ENCODE results near the gene LCLAT1.

Gene LCLAT1

GRCh38 chr2:30514848-30515435 is 67.9 kb downstream of the LCLAT1 start:
- DNase-seq (ENCODE audit: low read depth) = no peak

DNA sequence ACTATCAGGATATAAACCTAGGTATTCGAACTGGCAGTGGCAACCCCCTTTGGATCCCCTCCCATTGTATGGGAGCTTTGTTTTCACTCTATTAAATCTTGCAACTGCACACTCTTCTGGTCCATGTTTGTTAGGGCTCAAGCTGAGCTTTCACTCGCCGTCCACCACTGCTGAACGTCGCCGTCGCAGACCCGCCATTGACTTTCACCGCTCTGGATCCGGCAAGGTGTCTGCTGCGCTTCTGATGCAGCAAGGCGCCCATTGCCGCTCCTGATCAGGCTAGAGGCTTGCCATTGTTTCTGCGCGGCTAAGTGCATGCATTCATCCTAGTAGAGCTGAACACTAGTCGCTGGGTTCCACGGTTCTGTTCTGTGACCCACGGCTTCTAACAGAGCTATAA is 69.1 kb downstream of the LCLAT1 start:
- no peak for DNase-seq (ENCODE audit: low read depth)

- DNase-seq (ENCODE audit: low read depth) = no peak
These were observed 72.8 kb downstream of the LCLAT1 start for GRCh38 chr2:30519796-30520195.

GRCh38 chr2:30522421-30522820 is 75.4 kb downstream of the LCLAT1 start:
- no peak for DNase-seq (ENCODE audit: low read depth)

DNA sequence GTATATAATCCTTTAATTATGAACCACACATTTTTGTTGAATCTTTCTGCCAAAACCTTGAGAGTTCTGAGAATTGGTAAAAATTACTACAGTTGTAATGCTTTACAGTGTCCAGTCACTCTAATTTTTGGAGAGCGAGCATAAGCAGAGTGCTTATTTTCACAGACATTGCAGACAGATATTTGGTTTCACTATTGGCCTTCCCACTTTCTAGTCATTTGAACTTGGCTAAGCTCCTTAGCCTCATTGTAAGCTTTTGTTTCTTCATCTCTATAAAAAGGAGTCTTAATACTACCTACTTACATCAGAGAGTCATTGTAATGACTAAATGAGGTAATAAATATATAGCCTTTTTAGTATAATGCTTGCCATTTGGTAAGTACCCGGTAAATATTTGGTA is 80.4 kb downstream of the LCLAT1 start:
- peak; percentile 64 for DNase-seq (ENCODE audit: low read depth)

DNA sequence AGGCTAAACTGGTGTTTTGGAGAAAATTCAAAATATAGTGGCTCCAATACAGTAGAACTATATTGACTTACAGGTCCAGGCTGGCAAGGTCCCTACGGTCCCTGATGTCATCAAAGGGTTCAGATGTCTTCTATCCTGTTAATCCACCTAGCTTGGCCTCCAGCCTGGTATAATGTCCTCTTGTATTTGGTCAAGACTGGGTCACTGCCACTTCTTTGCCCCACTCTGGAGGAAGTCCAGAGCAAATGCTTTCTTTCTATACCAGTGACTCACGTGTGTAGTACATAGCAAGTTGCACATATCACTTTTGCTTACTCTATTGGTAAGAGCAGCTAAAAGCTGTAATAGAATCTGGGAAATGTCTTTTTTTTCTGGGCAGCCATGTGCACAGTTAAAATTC is 80.8 kb downstream of the LCLAT1 start:
- peak; percentile 38 for DNase-seq (ENCODE audit: low read depth)

DNA sequence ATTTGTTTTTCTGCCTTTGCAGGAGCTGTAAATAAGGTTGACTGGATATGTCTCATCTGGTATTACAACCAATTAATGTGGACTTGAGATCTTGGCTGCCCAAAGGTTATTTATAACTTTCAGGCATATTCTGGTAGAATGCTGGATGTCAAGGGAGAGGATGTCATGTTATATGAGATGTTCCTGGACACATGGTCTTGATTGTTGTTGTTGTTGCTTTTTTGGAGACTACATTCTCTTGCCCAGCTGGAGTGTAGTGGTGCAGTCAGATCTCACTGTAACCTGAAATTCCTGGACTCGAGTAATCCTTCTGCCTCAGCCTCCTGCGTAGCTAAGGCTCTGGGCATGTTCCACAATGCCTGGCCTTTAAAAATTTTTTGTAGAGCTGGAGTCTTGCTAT is 83.3 kb downstream of the LCLAT1 start:
- DNase-seq (ENCODE audit: low read depth) = no peak

DNA sequence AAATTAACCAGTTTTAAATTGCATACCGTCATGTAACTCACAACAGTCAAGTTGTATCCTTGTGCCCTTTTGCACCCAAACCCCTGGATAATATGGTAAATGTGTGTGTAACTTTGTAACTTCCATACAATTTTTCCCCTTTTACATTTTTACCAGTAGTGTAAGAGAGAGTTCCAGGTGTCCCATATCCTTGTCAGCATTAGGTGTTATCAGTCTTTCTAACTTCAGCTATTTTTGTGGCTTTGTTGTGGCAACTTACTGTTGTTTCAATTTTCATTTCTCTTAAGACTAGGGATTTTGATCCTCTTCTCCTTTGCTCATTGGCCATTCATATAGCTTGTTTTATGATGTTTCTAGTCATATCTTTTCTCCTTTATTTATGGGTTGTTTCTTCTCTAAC is 94.6 kb downstream of the LCLAT1 start:
- no peak for DNase-seq (ENCODE audit: low read depth)

- DNase-seq (ENCODE audit: low read depth) = no peak
These were observed 98.8 kb downstream of the LCLAT1 start for GRCh38 chr2:30545875-30546274.

GRCh38 chr2:30548386-30548785 is 101.3 kb downstream of the LCLAT1 start:
- no peak for DNase-seq (ENCODE audit: low read depth)

DNA sequence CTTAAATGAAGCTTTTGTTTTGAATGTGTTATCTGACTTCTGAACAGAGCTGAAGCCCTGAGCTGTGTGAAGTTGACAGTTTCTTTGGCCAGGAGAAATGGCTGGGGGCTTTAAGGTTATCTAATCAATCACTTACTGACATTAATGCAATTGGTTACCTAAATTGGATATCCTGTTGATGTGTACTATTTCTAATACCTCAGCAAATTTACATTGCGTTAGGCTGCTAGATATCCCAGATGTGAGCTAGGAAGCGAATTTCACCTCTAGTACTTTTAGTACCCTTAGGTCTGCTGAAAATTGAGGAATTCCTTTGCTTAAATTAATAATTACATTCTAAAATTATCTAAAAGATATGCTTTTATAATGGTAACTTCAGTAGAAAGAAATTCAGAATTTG is 102.0 kb downstream of the LCLAT1 start:
- no peak for DNase-seq (ENCODE audit: low read depth)

- DNase-seq (ENCODE audit: low read depth) = no peak
These were observed 112.7 kb downstream of the LCLAT1 start for GRCh38 chr2:30559544-30560275.

GRCh38 chr2:30561349-30561748 is 114.3 kb downstream of the LCLAT1 start:
- peak; percentile 7 for DNase-seq (ENCODE audit: low read depth)

GRCh38 chr2:30565851-30566358 is 118.9 kb downstream of the LCLAT1 start:
- no peak for DNase-seq (ENCODE audit: low read depth)

DNA sequence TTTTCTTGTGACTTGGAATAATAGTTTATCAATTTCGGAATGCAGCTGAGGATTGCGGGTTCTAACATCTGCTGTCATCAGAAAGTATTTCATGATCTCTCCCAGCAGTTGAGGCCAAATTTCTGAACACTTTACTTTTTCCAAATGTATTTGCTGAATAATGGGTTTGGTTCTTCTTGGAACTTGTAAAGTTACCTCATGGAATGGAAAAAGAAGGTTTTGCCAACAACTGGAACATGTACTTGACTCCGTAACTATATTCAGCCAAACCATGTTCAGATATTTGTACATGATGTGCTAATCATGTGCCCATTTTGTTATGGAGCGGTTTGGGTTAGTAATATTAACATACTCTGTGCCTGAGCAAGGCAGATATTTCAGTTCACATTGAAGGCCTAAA is 119.6 kb downstream of the LCLAT1 start:
- no peak for DNase-seq (ENCODE audit: low read depth)

DNA sequence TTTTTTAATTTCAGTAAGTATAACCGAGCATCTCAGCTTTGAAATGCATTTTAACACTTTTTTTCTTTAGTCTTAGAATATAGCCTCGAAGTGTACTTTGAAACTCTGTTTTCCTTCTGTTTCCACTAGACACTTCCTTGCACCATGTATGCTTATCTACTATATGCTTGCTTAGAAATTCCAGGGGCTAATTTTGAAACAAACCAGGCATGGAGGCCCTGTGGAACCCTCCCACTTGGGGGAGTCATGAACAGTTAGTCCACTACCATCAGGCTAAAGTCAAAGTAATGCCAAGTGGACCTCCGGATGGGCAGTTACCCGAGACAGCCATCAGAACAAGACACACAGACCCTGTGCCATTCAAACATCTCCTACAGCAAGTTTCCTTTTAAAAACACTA is 120.3 kb downstream of the LCLAT1 start:
- DNase-seq (ENCODE audit: low read depth) = no peak

DNA sequence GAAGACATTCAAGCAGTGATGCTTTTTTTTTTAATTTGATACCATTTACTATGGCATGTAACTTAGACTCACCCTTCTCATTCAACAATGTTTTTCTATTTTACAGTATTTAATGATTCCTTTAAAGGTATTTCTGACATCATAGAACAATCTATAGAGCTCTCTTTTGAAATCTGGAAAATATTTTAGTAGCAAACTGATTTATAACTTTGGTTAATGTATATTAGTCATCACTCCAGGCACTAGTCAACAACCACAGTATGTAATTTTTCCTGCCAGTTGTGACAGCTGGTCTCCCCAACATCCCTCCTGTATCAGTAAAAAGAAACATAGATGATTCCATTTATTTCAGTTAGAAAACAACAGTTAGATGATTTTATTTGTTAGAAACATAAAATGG is 122.9 kb downstream of the LCLAT1 start:
- DNase-seq (ENCODE audit: low read depth) = peak; percentile 11

GRCh38 chr2:30577151-30577550 is 130.1 kb downstream of the LCLAT1 start:
- no peak for DNase-seq (ENCODE audit: low read depth)

- DNase-seq (ENCODE audit: low read depth) = no peak
These were observed 133.3 kb downstream of the LCLAT1 start for GRCh38 chr2:30580391-30580790.

GRCh38 chr2:30582521-30582920 is 135.5 kb downstream of the LCLAT1 start:
- DNase-seq (ENCODE audit: low read depth) = no peak

- DNase-seq (ENCODE audit: low read depth) = no peak
These were observed 136.2 kb downstream of the LCLAT1 start for GRCh38 chr2:30583204-30583749.

DNA sequence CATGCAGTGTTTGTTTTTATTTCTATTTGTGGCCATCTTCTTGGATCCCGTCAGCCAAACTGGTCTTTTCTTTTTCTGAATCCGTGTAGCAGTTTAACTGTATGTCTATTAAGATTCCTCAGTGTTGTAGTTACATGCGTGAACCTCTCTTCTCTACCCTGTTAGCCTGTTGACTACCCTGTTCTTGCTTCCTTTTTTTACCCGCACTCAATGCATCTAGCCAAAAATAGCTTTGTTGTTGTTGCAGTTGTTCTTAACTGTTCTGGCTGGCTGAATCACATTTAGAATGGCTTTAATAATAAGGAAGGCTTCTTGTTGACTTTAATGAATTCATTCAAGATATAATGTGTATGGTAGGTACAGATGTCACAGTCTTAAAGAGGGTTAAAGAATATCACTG is 137.1 kb downstream of the LCLAT1 start:
- DNase-seq (ENCODE audit: low read depth) = no peak

DNA sequence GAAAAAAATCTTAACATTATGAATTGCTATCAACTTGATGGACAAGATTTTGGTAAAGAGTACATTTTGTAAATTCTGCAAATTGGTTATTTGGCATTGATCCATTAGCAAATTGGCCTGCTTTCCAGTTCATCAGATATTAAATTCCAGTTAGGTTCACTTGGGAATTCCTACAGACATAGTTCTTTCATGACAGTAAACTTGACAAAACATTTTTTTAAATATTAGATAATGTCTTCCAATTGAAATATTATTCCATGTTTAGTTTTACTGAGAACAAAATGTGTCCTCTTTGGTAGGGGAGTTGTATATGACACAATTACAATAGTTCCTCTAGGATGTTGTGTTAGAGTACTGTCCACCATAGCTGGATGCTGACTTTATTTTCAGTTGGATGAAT is 141.9 kb downstream of the LCLAT1 start:
- DNase-seq (ENCODE audit: low read depth) = no peak

DNA sequence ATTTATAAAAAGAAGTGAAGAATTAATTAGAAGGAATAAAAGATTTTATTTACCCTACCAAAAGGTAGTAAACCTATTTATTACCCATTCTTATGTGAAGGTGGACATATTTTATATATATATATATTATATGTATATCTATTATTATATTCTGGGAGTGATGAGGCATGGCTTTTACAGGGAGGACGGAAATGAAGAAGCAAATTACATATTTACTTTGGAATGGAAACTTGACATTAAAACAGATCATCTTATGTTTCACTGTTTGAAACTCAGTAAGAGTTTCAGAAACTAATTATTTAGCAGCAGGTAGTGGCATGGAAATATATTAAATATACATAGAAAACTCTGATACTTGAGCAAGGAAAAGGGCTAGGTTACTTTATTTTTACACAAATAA is 143.4 kb downstream of the LCLAT1 start:
- no peak for DNase-seq (ENCODE audit: low read depth)

Data from iris pigment epithelial cell (primary cell).